ENCODE data around the gene RTL10.

Gene RTL10

GRCh38 chr22:19842393-19843106 is 12.1 kb downstream of the RTL10 start:
- TF ChIP-seq CTCF (IDR thresholded peaks at IDR 0.05; ENCODE audit: borderline replicate concordance, control extremely low read depth, extremely low read depth, insufficient read depth, missing control alignments) = no peak
- no peak for DNase-seq (ENCODE audit: low spot score)
- in situ Hi-C loops (cut with MboI; ENCODE audit: low sequenced_read_pairs, unreplicated experiment) = no loop called here

- peak; percentile 48 for DNase-seq (ENCODE audit: low spot score)
- no peak for TF ChIP-seq CTCF (IDR thresholded peaks at IDR 0.05; ENCODE audit: borderline replicate concordance, control extremely low read depth, extremely low read depth, insufficient read depth, missing control alignments)
- in situ Hi-C loops (cut with MboI; ENCODE audit: low sequenced_read_pairs, unreplicated experiment) = no loop called here
These were observed 12.9 kb downstream of the RTL10 start for GRCh38 chr22:19841641-19842392.

- TF ChIP-seq CTCF (IDR thresholded peaks at IDR 0.05; ENCODE audit: borderline replicate concordance, control extremely low read depth, extremely low read depth, insufficient read depth, missing control alignments) = no peak
- in situ Hi-C loops (cut with MboI; ENCODE audit: low sequenced_read_pairs, unreplicated experiment) = no loop called here
These were observed 13.6 kb downstream of the RTL10 start for GRCh38 chr22:19840955-19841640.

GRCh38 chr22:19840059-19840458 is 14.6 kb downstream of the RTL10 start:
- TF ChIP-seq CTCF (IDR thresholded peaks at IDR 0.05; ENCODE audit: borderline replicate concordance, control extremely low read depth, extremely low read depth, insufficient read depth, missing control alignments) = no peak
- in situ Hi-C loops (cut with MboI; ENCODE audit: low sequenced_read_pairs, unreplicated experiment) = no loop called here
- DNase-seq (ENCODE audit: low spot score) = no peak

More at GRCh38 chr22:19840955-19841640, 13.6 kb downstream of the RTL10 start:
- DNase-seq (ENCODE audit: low spot score) = no peak

- in situ Hi-C loops (cut with MboI; ENCODE audit: low sequenced_read_pairs, unreplicated experiment) = no loop called here
- DNase-seq (ENCODE audit: low spot score) = no peak
- no peak for TF ChIP-seq CTCF (IDR thresholded peaks at IDR 0.05; ENCODE audit: borderline replicate concordance, control extremely low read depth, extremely low read depth, insufficient read depth, missing control alignments)
These were observed 16.8 kb downstream of the RTL10 start for GRCh38 chr22:19837915-19838314.

GRCh38 chr22:19836512-19836911 is 18.2 kb downstream of the RTL10 start:
- no peak for TF ChIP-seq CTCF (IDR thresholded peaks at IDR 0.05; ENCODE audit: borderline replicate concordance, control extremely low read depth, extremely low read depth, insufficient read depth, missing control alignments)
- DNase-seq (ENCODE audit: low spot score) = no peak
- in situ Hi-C loops (cut with MboI; ENCODE audit: low sequenced_read_pairs, unreplicated experiment) = no loop called here

Data from GM13976 (cell line).